Nephron (organoid): ENCODE results near the gene SLC4A4.

ENCODE experiments used
- H3K27ac Mint-ChIP-seq, 3 experiments: 2 replicates each; pipeline ENCODE4 v1.8.0; 2020; ENCODE audit warnings: mixed read lengths in 3 of 3, mild to moderate bottlenecking in 2 of 3, moderate library complexity in 1 of 3
- H3K27me3 Mint-ChIP-seq: 2 replicates; pipeline ENCODE4 v1.8.0; 2021; ENCODE audit warnings: low read depth, mild to moderate bottlenecking, moderate library complexity, mixed read lengths
- H3K36me3 Mint-ChIP-seq: 2 replicates; pipeline ENCODE4 v1.8.0; 2020; ENCODE audit warnings: low read depth, mixed read lengths
- H3K4me1 Mint-ChIP-seq: 2 replicates; pipeline ENCODE4 v1.8.0; 2020; ENCODE audit warnings: mixed read lengths
- H3K4me3 Mint-ChIP-seq, 3 experiments: 2 replicates each; pipeline ENCODE4 v1.8.0; 2020; ENCODE audit warnings: mild to moderate bottlenecking in 3 of 3, mixed read lengths in 3 of 3, moderate library complexity in 2 of 3
- H3K9me3 Mint-ChIP-seq: 2 replicates; pipeline ENCODE4 v1.8.0; 2020; ENCODE audit warnings: mixed read lengths
- TF ChIP-seq, protein P1 (sequence below), 3 experiments: fragments of 200-600 bp; sonication (generic); IDR thresholded peaks; one replicate each; pipeline ENCODE4 v1.5.0; 2021; ENCODE audit warnings: antibody characterized with exemption in 3 of 3; ENCODE audit not compliant: unreplicated experiment in 3 of 3

The SLC4A4 gene

DNA sequence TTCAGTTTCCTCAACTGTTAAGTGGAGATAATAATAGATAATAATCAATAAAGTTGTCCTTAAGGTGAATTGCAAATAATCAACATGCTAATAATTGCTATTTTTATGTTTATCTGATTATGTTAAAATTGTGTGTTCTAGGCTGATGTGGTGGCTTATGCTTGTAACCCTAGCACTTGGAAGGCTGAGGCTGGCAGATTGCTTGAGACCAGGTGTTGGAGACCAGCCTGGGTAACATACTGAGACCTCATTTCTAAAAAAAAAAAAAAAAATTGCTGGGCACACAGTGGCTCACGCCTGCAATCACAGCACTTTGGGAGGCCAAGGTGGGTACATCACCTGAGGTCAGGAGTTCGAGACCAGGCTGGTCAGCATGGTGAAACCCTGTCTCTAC, 269.9 kb downstream of the SLC4A4 start:
- TF ChIP-seq, protein P1, sequence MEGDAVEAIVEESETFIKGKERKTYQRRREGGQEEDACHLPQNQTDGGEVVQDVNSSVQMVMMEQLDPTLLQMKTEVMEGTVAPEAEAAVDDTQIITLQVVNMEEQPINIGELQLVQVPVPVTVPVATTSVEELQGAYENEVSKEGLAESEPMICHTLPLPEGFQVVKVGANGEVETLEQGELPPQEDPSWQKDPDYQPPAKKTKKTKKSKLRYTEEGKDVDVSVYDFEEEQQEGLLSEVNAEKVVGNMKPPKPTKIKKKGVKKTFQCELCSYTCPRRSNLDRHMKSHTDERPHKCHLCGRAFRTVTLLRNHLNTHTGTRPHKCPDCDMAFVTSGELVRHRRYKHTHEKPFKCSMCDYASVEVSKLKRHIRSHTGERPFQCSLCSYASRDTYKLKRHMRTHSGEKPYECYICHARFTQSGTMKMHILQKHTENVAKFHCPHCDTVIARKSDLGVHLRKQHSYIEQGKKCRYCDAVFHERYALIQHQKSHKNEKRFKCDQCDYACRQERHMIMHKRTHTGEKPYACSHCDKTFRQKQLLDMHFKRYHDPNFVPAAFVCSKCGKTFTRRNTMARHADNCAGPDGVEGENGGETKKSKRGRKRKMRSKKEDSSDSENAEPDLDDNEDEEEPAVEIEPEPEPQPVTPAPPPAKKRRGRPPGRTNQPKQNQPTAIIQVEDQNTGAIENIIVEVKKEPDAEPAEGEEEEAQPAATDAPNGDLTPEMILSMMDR (IDR thresholded peaks at IDR 0.05; ENCODE audit: unreplicated experiment in 3 of 3): no peak
- H3K9me3 Mint-ChIP-seq: peaks cover 3% of the 10 kb centered on the region
- no peak overlapping the region for H3K27ac Mint-ChIP-seq
- no peaks in the 10 kb centered on the region for H3K36me3 Mint-ChIP-seq
- H3K4me1 Mint-ChIP-seq: peaks cover 16% of the 10 kb centered on the region
- peaks cover 8% of the 10 kb centered on the region for H3K27me3 Mint-ChIP-seq
- H3K4me3 Mint-ChIP-seq: no peak overlapping the region

DNA sequence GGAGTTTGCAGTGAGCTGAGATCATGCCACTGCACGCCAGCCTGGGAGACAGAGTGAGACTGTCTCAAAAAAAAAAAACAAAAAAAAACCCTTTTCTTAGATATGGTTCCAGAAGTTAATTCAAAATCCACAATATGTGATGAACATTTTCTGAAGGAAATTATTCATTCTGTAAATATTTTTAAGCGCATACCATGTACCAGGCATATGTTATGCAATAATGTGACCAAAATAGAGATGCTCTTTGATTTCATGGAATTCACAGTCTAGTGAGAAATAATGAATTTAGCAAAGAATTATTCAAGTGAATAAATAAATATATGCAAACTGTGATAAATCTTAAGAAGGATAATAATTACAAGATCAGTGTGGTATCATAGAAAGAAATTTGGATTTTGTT, 270.3 kb downstream of the SLC4A4 start:
- Mint-ChIP-seq H3K27me3 (peaks cover 8% of the 10 kb centered on the region), H3K27ac (no peak overlapping the region), H3K4me3 (no peak overlapping the region), H3K9me3 (peaks cover 3% of the 10 kb centered on the region), H3K36me3 (no peaks in the 10 kb centered on the region), H3K4me1 (peaks cover 16% of the 10 kb centered on the region)
- TF ChIP-seq, protein P1 (IDR thresholded peaks at IDR 0.05; ENCODE audit: unreplicated experiment in 3 of 3): no peak

DNA sequence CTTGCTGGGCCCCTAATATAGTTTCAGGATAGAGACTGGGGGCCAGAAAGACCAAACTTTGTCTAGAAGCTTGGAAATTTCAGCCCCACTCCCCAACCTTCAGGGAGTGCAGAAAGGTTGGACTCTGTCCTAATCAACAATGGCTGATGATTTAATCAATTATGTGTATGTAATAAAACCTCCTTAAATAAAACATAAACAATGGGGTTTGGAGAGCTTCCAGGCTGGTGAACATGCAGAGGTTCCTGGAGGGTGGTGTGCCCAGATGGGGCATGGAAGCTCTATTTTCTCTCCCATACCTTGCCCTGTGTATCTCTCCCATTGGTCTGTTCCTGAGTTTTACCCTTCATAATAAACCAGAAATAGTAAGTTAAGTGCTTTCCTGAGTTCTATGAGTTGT, 270.8 kb downstream of the SLC4A4 start:
- H3K27me3 Mint-ChIP-seq: peaks cover 8% of the 10 kb centered on the region
- no peak overlapping the region for H3K4me3 Mint-ChIP-seq
- H3K9me3 Mint-ChIP-seq: peaks cover 3% of the 10 kb centered on the region
- H3K27ac Mint-ChIP-seq: no peak overlapping the region
- peaks cover 16% of the 10 kb centered on the region for H3K4me1 Mint-ChIP-seq
- TF ChIP-seq, protein P1 (IDR thresholded peaks at IDR 0.05; ENCODE audit: unreplicated experiment in 3 of 3): no peak
- H3K36me3 Mint-ChIP-seq: no peaks in the 10 kb centered on the region

DNA sequence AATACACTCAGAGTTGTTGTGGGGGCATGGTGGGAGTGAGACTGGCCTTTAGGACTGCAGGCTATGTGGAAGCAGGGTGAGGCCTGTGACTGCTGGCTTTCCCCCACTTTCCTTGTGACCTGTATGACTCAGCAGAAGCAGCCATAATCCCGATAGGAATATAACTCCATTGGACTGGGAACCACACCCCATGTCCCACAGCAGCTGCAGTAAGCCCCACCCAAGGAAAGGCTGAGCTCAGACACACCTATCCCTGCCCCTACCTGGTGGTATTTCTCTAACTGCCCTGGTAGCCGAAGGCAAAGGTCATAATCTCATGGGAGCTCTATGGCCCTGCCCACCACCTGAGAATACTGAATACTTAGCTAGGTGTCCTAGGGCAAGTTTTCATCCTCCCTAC, 275.8 kb downstream of the SLC4A4 start:
- TF ChIP-seq, protein P1 (IDR thresholded peaks at IDR 0.05; ENCODE audit: unreplicated experiment in 3 of 3): no peak
- no peaks in the 10 kb centered on the region for H3K36me3 Mint-ChIP-seq
- peaks cover 13% of the 10 kb centered on the region for H3K9me3 Mint-ChIP-seq
- H3K27me3 Mint-ChIP-seq: no peaks in the 10 kb centered on the region
- no peak overlapping the region for H3K4me3 Mint-ChIP-seq
- peaks cover 16% of the 10 kb centered on the region for H3K4me1 Mint-ChIP-seq
- H3K27ac Mint-ChIP-seq: no peak overlapping the region

DNA sequence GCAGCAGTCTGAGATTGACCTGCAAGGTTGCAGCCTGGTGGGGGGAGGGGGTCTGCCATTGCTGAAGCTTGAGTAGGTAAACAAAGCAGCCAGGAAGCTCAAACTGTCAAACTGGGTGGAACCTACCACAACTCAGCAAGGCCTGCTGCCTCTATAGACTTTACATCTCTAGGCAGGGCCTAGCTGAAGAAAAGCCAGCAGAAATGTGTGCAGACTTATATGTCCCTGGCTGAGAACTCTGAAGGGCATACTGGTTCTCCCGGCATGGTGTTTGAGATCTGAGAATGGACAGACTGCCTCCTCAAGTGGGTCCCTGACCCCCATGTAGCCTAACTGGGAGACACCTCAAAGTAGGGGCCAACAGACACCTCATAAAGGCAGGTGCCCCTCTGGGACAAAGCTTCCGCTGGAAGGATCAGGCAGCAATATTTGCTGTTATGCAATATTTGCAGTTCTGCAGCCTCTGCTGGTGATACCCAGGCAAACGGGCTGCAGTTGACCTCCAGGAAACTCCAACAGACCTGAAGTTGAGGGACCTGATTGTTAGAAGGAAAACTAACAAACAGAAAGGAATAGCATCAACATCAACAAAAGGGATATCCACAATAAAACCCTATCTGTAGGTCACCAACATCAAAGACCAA, 277.5 kb downstream of the SLC4A4 start:
- Mint-ChIP-seq H3K9me3 (peaks cover 20% of the 10 kb centered on the region), H3K27me3 (no peaks in the 10 kb centered on the region), H3K4me1 (peaks cover 10% of the 10 kb centered on the region), H3K27ac (no peak overlapping the region), H3K4me3 (no peak overlapping the region), H3K36me3 (no peaks in the 10 kb centered on the region)
- TF ChIP-seq, protein P1 (IDR thresholded peaks at IDR 0.05; ENCODE audit: unreplicated experiment in 3 of 3): no peak
